Smooth muscle cell (in vitro differentiated cells): ENCODE data around the gene ST8SIA4. TPM values are rescaled to one million over a fixed set of nuclear protein-coding genes. Genes with fewer than 3 reads are reported as not detected.
A peak's percentile ranks its signal among the peaks of the same experiment; 100 is the strongest.

Experiments used
- DNase-seq: peaks from one replicate; lab custom pipeline; 2025; ENCODE audit not compliant: unreplicated experiment; lab: John Stamatoyannopoulos, UW
- H2AFZ ChIP-seq: fragments of 200-600 bp; sonication (generic); 2 replicates; pipeline ENCODE4 v1.6.0; 2016; ENCODE audit warnings: antibody characterized with exemption, low read depth, mild to moderate bottlenecking
- H3F3A ChIP-seq: fragments of 200-600 bp; sonication (generic); 2 replicates; pipeline ENCODE4 v1.6.0; 2017; ENCODE audit warnings: antibody characterized with exemption, low read depth
- H3K27ac ChIP-seq: fragments of 200-600 bp; sonication (generic); 2 replicates; pipeline ENCODE4 v1.5.1; 2016; ENCODE audit warnings: low read depth, mild to moderate bottlenecking
- H3K27me3 ChIP-seq: fragments of 200-600 bp; sonication (generic); 2 replicates; pipeline ENCODE4 v1.6.1; 2016; ENCODE audit warnings: low read depth, mild to moderate bottlenecking
- H3K36me3 ChIP-seq: fragments of 200-600 bp; sonication (generic); 2 replicates; pipeline ENCODE4 v1.5.1; 2016; ENCODE audit warnings: low read depth
- H3K4me1 ChIP-seq: fragments of 200-600 bp; sonication (generic); 2 replicates; pipeline ENCODE4 v1.5.1; 2016; ENCODE audit warnings: low read depth
- H3K4me2 ChIP-seq: fragments of 200-600 bp; sonication (generic); 2 replicates; pipeline ENCODE4 v1.6.0; 2016; ENCODE audit warnings: mild to moderate bottlenecking
- H3K4me3 ChIP-seq: fragments of 200-600 bp; sonication (generic); 2 replicates; pipeline ENCODE4 v1.5.1; 2016; ENCODE audit warnings: mild to moderate bottlenecking
- H3K79me2 ChIP-seq: fragments of 200-600 bp; sonication (generic); 2 replicates; pipeline ENCODE4 v1.6.0; 2016; ENCODE audit warnings: low read depth, mild to moderate bottlenecking
- H3K9ac ChIP-seq: fragments of 200-600 bp; sonication (generic); 2 replicates; pipeline ENCODE4 v1.6.0; 2016; ENCODE audit warnings: low read depth
- H3K9me3 ChIP-seq: fragments of 200-600 bp; sonication (generic); replicated peaks from 2 replicates; pipeline ENCODE4 v1.5.1; 2016; ENCODE audit warnings: low read depth
- H4K20me1 ChIP-seq: fragments of 200-600 bp; sonication (generic); 2 replicates; pipeline ENCODE4 v1.6.0; 2016; ENCODE audit warnings: low read depth
- WGBS: methylation state at CpG from one replicate; pipeline ENCODE4 v1.1.7; 2016; ENCODE audit warnings: low lambda C conversion rate; 5-methylcytosine and 5-hydroxymethylcytosine counted together
- polyA plus RNA-seq: library from polyadenylated mRNA; unstranded; fragments of >200 nt; fragmentation: Nextera tagmentation; extraction: Ambion mirVana; gene quantifications from 2 replicates; pipeline ENCODE4 v1.2.1, GENCODE V29; 2016
- total RNA-seq: library from RNA; depleted of rRNA; stranded (reverse); fragments of >200 nt; gene quantifications from 2 replicates; pipeline ENCODE4 v1.2.3, GENCODE V29; 2014
- TF ChIP-seq, protein P1 (sequence below): fragments of 200-600 bp; sonication (generic); IDR thresholded peaks from 2 replicates; pipeline ENCODE4 v1.5.1; 2017; ENCODE audit warnings: borderline replicate concordance, mild to moderate bottlenecking, antibody characterized with exemption; ENCODE audit not compliant: insufficient read depth, poor library complexity, severe bottlenecking

Gene ST8SIA4
- total and polyA plus RNA-seq, 2 experiments from 2014 or later = 35.0 to 53.6 TPM

DNA sequence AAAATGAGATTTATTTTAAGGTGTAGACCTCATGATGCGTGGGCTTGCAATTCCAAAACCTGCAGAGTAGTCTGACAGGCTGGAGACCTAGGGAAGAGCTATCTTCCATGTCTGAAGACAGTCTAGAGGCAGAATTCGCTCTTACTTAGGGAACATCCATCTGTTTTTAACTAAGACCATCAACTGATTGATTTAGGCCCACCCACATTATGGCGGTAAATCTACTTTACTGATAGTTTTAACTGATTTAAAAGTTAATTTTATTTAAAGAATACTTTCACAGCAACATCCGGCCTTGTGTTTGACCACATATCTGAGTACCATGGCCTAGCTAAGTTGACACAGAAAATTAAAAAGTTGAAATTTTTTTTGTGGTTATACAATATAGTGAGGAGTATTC lies 6.0 kb upstream of the ST8SIA4 start:
- no peak overlapping the region for H3K27ac ChIP-seq
- H3K4me2 ChIP-seq = no peak overlapping the region
- peaks cover 11% of the 10 kb centered on the region for H3K27me3 ChIP-seq
- no peaks in the 10 kb centered on the region for H3K79me2 ChIP-seq
- no peak overlapping the region for H3K9ac ChIP-seq
- H3F3A ChIP-seq = no peaks in the 10 kb centered on the region
- no peak for DNase-seq
- 91% methylated on average over 4 of the region's 4 CpGs for WGBS
- H3K4me1 ChIP-seq = no peaks in the 10 kb centered on the region
- H2AFZ ChIP-seq = no peak overlapping the region
- no peaks in the 10 kb centered on the region for H3K36me3 ChIP-seq
- H3K9me3 ChIP-seq = no peaks in the 10 kb centered on the region
- TF ChIP-seq, protein P1, sequence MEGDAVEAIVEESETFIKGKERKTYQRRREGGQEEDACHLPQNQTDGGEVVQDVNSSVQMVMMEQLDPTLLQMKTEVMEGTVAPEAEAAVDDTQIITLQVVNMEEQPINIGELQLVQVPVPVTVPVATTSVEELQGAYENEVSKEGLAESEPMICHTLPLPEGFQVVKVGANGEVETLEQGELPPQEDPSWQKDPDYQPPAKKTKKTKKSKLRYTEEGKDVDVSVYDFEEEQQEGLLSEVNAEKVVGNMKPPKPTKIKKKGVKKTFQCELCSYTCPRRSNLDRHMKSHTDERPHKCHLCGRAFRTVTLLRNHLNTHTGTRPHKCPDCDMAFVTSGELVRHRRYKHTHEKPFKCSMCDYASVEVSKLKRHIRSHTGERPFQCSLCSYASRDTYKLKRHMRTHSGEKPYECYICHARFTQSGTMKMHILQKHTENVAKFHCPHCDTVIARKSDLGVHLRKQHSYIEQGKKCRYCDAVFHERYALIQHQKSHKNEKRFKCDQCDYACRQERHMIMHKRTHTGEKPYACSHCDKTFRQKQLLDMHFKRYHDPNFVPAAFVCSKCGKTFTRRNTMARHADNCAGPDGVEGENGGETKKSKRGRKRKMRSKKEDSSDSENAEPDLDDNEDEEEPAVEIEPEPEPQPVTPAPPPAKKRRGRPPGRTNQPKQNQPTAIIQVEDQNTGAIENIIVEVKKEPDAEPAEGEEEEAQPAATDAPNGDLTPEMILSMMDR = no peak
- no peak overlapping the region for H3K4me3 ChIP-seq
- H4K20me1 ChIP-seq = no peaks in the 10 kb centered on the region

DNA sequence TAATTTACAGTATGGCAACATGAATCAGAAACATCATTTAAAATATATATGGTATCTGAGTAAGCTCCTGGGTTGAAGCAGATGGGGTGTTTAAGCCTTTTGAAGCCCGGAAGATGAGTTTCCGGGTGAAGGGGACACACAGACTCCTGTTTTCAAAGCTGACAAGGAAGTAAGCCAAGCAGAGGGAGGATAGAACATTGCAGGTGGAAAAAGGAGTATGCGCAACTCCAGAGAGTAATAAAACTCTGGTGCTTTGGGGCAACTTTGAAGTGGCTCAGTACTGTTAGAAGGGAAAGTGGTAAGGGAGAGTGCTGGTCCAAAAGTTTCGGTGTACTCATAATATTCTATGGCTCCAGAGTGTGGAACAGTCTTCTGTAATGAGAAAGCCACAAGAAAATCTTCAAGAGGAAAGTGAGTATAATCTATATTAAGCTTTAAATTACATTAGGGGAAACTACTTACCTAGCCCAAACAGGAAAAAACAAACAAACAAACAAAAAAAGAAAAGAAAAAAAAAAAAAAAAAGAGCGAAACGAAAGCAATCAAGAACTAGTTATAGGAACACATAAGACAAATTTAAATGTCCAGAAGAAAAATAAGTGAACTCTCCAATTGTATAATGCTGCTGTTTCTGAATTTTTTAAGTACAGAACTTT lies 2.3 kb upstream of the ST8SIA4 start:
- peaks cover 11% of the 10 kb centered on the region for H3K27me3 ChIP-seq
- peaks cover 11% of the 10 kb centered on the region for H3K79me2 ChIP-seq
- no peaks in the 10 kb centered on the region for H3F3A ChIP-seq
- H3K4me1 ChIP-seq = no peaks in the 10 kb centered on the region
- no peak overlapping the region for H3K4me3 ChIP-seq
- H4K20me1 ChIP-seq = no peaks in the 10 kb centered on the region
- no peak overlapping the region for H3K4me2 ChIP-seq
- H3K9ac ChIP-seq = no peak overlapping the region
- TF ChIP-seq, protein P1 = no peak
- no peaks in the 10 kb centered on the region for H3K9me3 ChIP-seq
- no peak overlapping the region for H2AFZ ChIP-seq
- no peak overlapping the region for H3K27ac ChIP-seq
- 82% methylated on average over 6 of the region's 6 CpGs for WGBS
- DNase-seq = no peak
- H3K36me3 ChIP-seq = no peaks in the 10 kb centered on the region

DNA sequence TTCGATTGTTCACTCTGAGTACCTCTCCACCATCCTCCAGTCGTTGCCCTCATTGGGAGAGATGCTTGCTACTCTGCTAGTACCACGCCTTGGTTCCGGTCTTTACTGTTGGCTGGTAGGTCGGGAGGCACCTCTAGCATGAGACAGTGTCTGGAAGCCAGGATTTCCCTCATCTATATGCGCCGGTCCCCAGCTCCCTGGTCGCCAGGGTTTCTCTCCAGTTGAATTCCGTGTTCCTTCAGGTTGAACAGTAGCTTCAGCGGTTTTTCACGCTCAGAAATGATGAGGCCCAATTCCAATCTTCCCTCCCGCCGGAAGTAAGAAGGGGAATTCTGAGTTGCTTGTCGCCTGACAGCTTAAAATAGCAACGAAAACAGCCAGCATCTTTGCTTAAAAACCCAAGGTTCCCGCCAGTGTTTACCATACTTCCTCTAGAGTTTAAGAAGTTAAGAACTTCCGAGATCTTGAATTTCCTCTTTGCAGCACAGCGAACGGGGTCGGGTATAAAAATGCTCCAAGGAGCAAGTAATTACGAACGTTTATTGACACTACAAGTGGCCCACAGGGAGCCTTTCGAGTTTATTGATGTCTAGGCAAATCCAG lies 1.3 kb upstream of the ST8SIA4 start:
- DNase-seq = no peak
- Histone ChIP-seq H2AFZ (peak overlapping the region; percentile 88), H3K27ac (no peak overlapping the region), H3K27me3 (peaks cover 11% of the 10 kb centered on the region), H3K4me2 (peak overlapping the region; percentile 96), H3K9ac (no peak overlapping the region), H3K4me1 (no peaks in the 10 kb centered on the region), H3K4me3 (peak overlapping the region; percentile 70), H3K79me2 (peaks cover 19% of the 10 kb centered on the region), H3K9me3 (no peaks in the 10 kb centered on the region), H4K20me1 (no peaks in the 10 kb centered on the region), H3F3A (no peaks in the 10 kb centered on the region), H3K36me3 (no peaks in the 10 kb centered on the region)
- WGBS = 52% methylated on average over 23 of the region's 23 CpGs
- TF ChIP-seq, protein P1 = no peak
